Brain microvascular endothelial cell (primary cell): ENCODE results near the gene SNRPF.

Experiments used
- DNase-seq: peaks from one replicate; pipeline ENCODE4 v3.0.0-alpha.2; 2020
- H3K27ac ChIP-seq: fragments of 250-450 bp; sonication (Bioruptor Pico); 2 replicates; pipeline ENCODE4 v1.5.1; 2020; ENCODE audit warnings: mild to moderate bottlenecking, moderate library complexity
- H3K27me3 ChIP-seq: fragments of 250-450 bp; sonication (Bioruptor Pico); replicated peaks from 2 replicates; pipeline ENCODE4 v1.5.1; 2020; ENCODE audit warnings: mild to moderate bottlenecking
- H3K36me3 ChIP-seq: fragments of 250-450 bp; sonication (Bioruptor Pico); replicated peaks from 2 replicates; pipeline ENCODE4 v1.5.1; 2020; ENCODE audit warnings: mild to moderate bottlenecking
- H3K4me3 ChIP-seq: 2 replicates; pipeline ENCODE4 v1.5.1; 2011; ENCODE audit warnings: low read depth, mild to moderate bottlenecking, control low read depth, low read length, moderate library complexity
- CTCF ChIP-seq: IDR thresholded peaks from 2 replicates; pipeline ENCODE4 v1.5.1; 2011; ENCODE audit warnings: low read depth, mild to moderate bottlenecking, moderate library complexity, low read length, control low read depth, inconsistent platforms; ENCODE audit errors: missing control alignments
- in situ Hi-C: cut with HindIII; loops from 2 replicates; pipeline ENCODE4 v1.10.0; 2017; ENCODE audit warnings: low sequenced_read_pairs, low pct_ligation_motif_present

SNRPF gene

DNA sequence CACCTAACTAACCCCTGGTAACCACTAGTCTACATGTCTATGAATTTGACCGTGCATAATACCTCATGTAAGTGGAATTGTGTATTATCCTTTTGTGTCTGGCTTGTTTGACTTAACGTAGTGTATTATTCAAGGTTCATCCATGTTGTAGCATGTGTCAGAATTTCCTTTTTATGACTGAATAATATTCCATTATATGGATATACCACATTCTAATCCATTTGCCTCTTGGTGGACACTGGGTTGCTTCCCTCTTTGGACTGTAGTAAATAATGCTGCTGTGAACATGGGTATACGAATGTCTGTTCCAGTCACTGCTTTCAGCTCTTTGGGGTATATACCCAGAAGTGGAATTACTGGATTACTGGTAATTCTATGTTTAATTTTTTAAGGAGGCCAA lies 3.3 kb downstream of the SNRPF start:
- Histone ChIP-seq H3K4me3 (no peak overlapping the region), H3K36me3 (peaks cover 24% of the 10 kb centered on the region), H3K27me3 (no peaks in the 10 kb centered on the region), H3K27ac (no peak overlapping the region)
- TF ChIP-seq CTCF, result no peak
- in situ Hi-C loops, result no loop called here
- no peak for DNase-seq

- Histone ChIP-seq H3K36me3 (peaks cover 24% of the 10 kb centered on the region), H3K27me3 (no peaks in the 10 kb centered on the region), H3K27ac (no peak overlapping the region), H3K4me3 (no peak overlapping the region)
- in situ Hi-C loops, result no loop called here
- no peak for TF ChIP-seq CTCF
- DNase-seq, result no peak
These were observed 4.6 kb downstream of the SNRPF start for GRCh38 chr12:95863337-95863736.

GRCh38 chr12:95870897-95871296 lies 12.1 kb downstream of the SNRPF start:
- Histone ChIP-seq H3K27ac (no peak overlapping the region), H3K27me3 (no peaks in the 10 kb centered on the region), H3K4me3 (no peak overlapping the region), H3K36me3 (peaks cover 7% of the 10 kb centered on the region)
- no peak for DNase-seq
- no peak for TF ChIP-seq CTCF
- in situ Hi-C loops, result no loop called here

- no peaks in the 10 kb centered on the region for H3K27me3 ChIP-seq
- DNase-seq, result no peak
- H3K27ac ChIP-seq, result no peak overlapping the region
- no peaks in the 10 kb centered on the region for H3K36me3 ChIP-seq
- no peak for TF ChIP-seq CTCF
- H3K4me3 ChIP-seq, result no peak overlapping the region
- in situ Hi-C loops, result no loop called here
These were observed 15.7 kb downstream of the SNRPF start for GRCh38 chr12:95874452-95874851.

DNA sequence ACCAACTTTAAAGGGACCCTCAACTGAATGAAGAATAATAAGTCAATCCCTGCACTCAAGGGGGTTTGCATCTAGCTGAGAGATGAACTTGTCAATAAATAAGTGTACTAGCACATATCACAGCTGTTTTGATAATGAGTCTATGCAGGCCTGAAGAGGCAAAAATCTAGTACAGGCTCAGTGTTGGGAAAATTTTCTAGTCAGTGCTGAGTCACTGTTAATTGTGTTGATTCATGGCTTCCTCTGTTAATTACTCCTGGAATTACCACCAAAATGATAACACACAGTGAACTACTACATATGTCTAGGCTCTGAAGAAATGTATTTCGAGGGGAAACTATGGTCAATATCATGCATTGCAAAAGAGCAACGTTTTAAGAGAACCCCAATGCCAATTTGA lies 18.9 kb downstream of the SNRPF start:
- no peak for TF ChIP-seq CTCF
- no peak overlapping the region for H3K4me3 ChIP-seq
- no peaks in the 10 kb centered on the region for H3K36me3 ChIP-seq
- H3K27ac ChIP-seq, result no peak overlapping the region
- in situ Hi-C loops, result no loop called here
- DNase-seq, result no peak
- no peaks in the 10 kb centered on the region for H3K27me3 ChIP-seq

- in situ Hi-C loops, result no loop called here
- no peak overlapping the region for H3K4me3 ChIP-seq
- no peak for TF ChIP-seq CTCF
- H3K27ac ChIP-seq, result no peak overlapping the region
- no peaks in the 10 kb centered on the region for H3K36me3 ChIP-seq
- no peak for DNase-seq
- no peaks in the 10 kb centered on the region for H3K27me3 ChIP-seq
These were observed 22.1 kb downstream of the SNRPF start for GRCh38 chr12:95880895-95881294.
